CMK (cell line): ENCODE results near the gene PSMB3.
"Not testable (repeated sequence)": the region's sequence is repeated elsewhere in the genome, so short reads cannot be mapped to it uniquely, and the experiment has no call there.

ENCODE experiments used
- DNase-seq: peaks from one replicate; pipeline ENCODE4 v3.0.0-alpha.2; 2010; ENCODE audit warnings: low read depth

The PSMB3 gene

DNA sequence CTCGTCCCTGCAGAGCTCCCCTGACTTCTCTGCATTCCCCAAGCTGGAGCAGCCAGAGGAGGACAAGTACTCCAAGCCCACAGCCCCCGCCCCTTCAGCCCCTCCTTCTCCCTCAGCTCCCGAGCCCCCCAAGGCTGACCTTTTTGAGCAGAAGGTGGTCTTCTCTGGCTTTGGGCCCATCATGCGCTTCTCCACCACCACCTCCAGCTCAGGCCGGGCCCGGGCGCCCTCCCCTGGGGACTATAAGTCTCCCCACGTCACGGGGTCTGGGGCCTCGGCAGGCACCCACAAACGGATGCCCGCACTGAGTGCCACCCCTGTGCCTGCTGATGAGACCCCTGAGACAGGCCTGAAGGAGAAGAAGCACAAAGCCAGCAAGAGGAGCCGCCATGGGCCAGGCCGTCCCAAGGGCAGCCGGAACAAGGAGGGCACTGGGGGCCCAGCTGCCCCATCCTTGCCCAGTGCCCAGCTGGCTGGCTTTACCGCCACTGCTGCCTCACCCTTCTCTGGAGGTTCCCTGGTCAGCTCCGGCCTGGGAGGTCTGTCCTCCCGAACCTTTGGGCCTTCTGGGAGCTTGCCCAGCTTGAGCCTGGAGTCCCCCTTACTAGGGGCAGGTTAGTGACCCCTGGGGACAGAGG, 36.1 kb upstream of the PSMB3 start:
- DNase-seq = no peak

DNA sequence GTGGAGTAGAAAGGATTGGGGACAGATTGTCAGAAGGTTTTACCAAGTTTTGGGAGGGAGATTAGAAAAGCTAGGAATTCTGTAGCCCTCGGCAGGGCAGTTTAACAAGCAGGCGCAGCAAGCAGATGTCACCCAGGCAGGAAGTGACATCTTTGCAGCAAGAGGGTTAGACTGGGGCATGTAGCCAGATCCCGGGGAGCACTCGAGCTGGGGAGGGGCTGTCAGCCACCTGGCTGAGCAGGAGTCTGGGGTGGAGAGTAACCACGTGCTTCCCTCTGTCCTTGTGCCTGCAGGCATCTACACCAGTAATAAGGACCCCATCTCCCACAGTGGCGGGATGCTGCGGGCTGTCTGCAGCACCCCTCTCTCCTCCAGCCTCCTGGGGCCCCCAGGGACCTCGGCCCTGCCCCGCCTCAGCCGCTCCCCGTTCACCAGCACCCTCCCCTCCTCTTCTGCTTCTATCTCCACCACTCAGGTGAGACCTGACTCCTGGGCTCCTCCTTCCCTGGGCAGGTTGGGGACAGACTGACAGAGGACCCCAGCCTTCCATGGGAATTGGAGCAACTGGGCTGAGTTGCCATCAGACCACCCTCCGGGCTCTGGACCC, 35.3 kb upstream of the PSMB3 start:
- DNase-seq = no peak

DNA sequence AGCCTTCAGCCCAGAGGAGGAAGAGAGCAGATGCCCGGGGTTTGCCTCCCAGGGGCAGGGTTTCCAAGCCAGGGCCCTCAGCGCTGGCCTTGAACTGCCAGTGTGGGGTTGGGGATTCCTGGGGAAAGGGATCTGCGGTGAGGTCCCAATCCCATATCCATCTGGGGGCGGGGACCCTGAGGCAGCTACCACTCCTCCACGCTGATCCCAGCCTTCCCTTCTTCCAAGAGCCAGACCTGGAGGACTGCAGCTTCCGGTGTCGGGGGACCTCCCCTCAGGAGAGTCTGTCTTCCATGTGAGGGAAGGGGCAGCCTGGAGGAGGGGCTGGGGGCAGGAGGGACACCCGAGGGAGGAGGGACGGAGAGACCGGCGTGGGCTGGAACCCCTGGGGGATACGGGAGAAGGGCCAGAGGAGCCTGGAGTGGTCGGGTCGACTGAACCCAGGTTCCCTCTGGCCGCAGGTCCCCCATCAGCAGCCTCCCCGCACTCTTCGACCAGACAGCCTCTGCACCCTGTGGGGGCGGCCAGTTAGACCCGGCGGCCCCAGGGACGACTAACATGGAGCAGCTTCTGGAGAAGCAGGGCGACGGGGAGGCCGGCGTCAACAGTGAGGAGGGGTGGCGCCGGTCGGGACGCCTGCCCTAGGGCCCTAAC, 33.1 kb upstream of the PSMB3 start:
- DNase-seq = no peak

GRCh38 chr17:38719943-38720641, 32.4 kb upstream of the PSMB3 start:
- no peak for DNase-seq

DNA sequence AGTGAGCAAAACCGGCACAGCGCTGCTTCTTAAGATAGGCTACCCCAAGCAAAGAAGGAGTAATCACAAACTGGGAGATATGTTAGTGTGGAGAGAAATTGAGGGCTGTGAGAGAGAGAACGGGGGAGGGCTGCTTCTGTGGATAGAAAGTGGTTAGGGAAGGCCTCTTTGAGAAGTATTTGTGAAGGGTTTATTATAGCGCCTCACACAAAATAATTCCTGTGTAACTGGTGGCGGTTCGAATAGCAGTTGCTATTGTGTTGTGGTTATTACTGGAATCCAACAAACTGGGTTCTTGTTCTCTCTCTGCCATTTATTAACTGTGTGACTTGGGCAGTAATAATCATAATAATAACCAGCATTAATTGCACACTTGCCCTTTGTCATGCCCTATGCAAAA, 31.6 kb upstream of the PSMB3 start:
- DNase-seq = no peak

DNA sequence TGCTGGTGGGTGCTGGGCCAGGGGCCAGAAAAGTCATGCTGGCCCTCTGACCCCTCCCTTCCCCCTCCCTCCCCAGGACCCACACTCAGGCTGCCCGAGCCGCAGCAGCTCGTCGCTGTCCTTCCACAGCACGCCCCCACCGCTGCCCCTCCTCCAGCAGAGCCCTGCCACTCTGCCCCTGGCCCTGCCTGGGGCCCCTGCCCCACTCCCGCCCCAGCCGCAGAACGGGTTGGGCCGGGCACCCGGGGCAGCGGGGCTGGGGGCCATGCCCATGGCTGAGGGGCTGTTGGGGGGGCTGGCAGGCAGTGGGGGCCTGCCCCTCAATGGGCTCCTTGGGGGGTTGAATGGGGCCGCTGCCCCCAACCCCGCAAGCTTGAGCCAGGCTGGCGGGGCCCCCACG, 30.7 kb upstream of the PSMB3 start:
- no peak for DNase-seq

DNA sequence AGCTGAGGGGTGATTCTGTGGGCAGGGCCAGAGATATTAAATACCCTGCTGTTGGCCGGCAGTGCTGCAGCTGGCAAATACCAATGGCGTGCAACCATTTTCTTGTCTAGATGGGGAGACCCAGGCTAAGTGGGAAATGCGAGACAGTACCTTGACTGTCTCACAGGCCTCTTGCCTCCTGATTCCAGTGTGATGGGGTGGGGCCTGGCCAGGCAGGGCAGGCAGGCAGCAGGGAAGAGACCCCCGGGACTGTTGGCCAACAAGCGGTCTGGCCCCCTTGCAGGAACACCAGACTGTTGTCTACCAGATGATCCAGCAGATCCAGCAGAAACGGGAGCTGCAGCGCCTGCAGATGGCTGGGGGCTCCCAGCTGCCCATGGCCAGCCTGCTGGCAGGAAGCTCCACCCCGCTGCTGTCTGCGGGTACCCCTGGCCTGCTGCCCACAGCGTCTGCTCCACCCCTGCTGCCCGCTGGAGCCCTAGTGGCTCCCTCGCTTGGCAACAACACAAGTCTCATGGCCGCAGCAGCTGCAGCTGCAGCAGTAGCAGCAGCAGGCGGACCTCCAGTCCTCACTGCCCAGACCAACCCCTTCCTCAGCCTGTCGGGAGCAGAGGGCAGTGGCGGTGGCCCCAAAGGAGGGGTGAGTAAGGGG, 28.1 kb upstream of the PSMB3 start:
- no peak for DNase-seq

GRCh38 chr17:38725066-38725465, 27.5 kb upstream of the PSMB3 start:
- DNase-seq = no peak

DNA sequence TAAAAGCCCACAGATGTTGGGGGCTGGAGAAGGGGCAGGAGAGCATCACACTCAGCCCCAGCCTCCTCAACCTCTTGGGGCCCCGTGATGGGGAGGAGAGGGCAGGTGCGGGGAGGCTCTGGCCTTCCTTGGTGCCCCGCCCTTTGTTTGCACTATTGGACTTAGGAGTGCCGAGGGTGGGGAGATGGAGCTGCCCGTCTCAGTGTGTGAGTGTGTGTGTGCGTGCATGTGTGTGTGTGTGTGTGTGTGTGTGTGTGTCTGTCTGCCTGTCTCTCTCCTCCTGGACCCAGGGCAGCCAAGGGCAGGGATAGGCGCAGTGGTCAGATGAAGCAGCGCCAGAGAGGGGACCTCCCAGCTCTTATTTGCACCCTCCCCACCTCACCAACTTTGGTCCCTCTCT, 26.4 kb upstream of the PSMB3 start:
- not testable (repeated sequence) for DNase-seq

DNA sequence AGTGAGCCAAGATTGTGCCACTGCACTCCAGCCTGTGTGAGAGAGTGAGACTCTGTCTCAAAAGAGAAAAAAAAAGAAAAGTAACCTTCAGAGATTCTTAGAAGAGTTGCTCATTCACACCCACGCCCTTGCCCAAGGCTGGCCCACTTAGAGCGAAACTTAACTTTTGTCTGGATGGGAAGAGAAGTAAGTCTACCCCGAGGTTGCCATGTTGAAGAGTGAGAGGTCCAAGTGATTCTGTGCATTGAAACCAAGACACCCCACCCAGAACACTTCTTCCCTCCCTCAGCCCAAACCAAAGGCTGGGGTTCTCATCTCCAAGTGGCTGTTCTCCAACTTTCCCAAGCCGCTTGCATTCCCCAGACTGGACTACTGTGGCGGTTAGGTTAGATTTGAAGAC, 24.8 kb upstream of the PSMB3 start:
- no peak for DNase-seq

- peak; percentile 70 for DNase-seq
These were observed 24.2 kb upstream of the PSMB3 start for GRCh38 chr17:38728290-38728831.

DNA sequence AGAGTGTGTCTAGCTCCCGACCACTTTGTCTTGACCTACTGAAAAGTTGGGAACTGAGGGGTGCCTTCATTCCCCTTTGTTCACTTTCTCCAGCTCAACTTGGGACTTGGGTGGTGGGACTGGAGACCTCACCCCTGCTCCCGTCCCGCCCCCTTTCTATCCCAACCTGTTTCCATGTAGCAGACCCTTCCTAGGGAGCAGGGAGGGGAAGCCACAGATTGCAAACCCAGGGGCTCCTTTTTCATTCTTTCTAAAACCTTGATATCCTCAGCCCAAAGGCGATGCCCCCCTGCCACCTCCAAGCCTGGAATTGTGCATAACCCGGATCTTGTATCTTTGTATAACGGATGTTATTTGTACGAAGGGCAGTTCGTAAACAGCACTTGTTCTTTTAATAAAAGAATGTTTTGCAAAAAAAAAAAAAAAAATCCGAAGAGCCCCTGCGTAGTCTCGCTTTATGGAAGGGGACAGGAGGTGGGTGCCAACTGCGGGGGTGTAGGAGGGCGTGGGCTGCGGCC, 23.1 kb upstream of the PSMB3 start:
- no peak for DNase-seq

DNA sequence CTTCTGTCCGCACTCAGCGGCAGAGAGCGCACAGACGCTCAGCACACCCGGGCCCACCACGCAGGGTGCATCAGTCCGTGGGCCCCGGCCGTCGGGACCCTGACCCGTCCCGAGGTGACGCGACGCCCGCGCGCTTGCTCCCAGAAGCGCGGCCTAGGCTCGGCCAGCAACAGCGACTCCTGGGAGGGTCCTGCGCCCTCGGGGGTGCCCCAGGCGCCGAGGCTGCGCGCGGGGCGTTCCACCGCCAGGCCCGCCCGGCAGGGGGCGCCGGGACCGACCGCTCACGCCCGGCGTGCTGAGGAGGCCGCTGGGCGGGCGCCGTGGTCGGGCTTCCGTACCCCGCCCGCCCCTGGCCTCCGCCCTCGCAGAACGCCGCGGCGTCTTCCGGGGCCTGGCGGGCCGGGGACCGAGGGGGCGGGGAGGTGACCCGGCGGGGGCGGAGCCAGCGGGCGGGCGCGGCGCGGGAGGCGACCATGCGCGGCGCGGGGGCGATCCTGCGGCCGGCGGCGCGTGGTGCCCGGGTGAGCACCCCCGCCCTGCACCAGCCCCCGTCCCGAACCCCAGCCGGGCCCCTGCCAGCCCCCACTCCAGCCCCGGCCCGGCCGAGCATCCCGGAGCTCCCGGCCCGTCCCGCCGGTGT, 22.5 kb upstream of the PSMB3 start, which contains the start of gene CISD3:
CISD3 (plus strand) TSS at position 456 of the 640 bp plus-strand sequence; CDS start at position 474, 18 bp downstream.
- peak; percentile 74 for DNase-seq

- no peak for DNase-seq
These were observed 21.8 kb upstream of the PSMB3 start for GRCh38 chr17:38730526-38731379.

DNA sequence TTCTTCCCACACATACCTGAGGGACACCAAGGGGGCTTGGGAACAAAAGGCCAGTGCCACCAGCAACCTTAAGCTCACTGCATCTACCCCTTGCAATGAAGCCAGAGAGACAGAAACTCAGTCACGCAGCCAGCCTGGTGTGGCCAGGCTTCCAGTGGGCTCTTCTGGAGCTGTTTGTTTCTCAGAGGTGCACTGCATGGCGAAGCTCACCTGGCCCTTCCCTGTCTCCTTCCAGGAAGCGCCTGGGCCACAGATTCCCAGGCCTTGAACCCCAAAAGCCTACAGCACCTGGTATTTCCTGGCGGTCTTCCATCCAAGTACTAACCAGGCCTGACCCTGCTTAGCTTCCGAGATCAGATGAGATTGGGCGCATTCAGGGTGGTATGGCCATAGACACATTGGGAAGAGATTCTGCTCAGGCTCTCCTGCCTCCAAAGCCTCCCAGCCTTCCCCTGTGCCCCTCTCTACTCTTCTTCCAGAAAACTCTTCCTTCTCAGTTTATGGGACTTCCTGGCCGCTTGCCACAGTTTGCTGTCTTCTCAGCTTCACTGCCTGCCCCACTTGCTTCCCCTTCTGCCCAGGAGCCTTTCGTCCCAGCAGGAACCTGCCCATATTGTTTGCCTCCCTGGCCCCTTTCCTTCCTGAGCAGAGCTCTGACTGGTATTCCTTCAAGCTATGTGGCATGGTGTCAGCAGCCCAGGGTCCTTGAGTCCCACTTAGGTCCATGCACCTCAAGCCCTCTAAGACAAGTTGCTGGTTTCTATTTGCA, 20.8 kb upstream of the PSMB3 start:
- no peak for DNase-seq

DNA sequence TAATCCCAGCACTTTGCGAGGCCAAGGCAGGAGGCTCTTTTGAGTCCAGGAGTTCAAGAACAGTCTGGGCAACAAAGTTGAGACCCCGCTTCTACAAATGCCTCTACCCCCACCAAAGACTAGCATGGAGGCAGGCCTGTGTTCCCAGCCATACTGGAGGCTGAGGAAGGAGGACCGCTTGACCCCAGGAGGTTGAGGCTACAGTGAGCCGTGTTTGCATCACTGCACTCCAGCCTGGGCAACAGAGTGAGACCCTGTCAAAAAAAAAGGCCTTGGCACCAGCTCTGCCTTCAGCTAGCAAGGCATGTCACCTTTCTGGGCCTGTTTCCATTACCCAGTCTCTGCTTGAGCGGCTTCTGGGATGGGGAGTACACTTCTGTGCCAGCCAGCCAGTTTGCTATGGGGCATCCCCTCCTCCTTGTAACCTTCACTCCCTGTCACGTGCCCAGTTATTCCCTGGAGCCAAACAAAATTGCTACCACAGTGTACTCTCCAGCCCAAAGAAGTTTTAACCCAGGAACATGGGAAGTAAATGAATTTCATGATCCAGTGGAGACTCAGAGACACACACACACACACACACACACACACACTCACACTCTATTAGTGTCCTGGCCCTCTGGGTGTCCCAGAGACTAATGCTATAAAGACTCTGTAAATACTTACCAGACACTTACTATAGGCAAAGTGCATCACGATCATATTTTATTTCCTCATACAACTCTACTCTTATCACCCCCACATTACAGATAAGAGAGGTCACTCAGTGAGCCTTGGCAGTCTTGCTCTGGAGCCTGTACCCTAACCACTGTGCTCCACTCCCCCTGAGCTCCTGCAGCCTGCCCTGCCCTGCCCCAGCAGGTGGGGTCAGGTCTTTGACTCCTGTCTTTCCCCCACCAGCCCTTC, 19.9 kb upstream of the PSMB3 start:
- no peak for DNase-seq

GRCh38 chr17:38733282-38733981, 19.1 kb upstream of the PSMB3 start:
- no peak for DNase-seq
